ENCODE measurements around the gene MFSD11. TPM values are rescaled to one million over a fixed set of nuclear protein-coding genes. Genes with fewer than 3 reads are reported as not detected.
A peak's percentile ranks its signal among the peaks of the same experiment; 100 is the strongest.

The MFSD11 gene
- total RNA-seq, 1 experiment from 2014 or later: 42.3 TPM

DNA sequence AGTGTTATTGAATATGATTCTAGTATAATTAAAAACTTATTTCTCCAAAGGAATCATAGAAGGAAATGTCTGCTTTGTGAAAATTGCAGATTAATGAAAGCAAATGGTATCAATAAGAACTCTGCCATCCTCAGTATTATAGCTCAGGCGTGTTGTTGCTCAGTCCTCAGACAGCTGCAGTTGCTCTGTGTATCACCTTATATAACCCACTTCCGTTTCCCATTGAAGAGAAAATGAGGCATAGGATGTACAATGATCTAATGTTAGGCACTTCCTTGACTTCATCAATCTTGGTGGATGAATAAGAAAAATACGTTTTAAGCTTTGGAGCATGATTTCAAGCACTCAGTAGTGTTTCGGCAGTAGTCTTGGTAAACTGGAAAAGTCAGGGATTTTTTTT is 14.1 kb downstream of the MFSD11 start:
- Histone ChIP-seq H3K36me3 (ENCODE audit: control insufficient read depth, insufficient read depth, low read length) (no peaks in the 10 kb centered on the region; the same call in 1 of the 2 replicates), H3K27ac (ENCODE audit: low read length) (no peak overlapping the region), H3K4me1 (ENCODE audit: control insufficient read depth, insufficient read depth, low read length) (no peaks in the 10 kb centered on the region), H3K4me3 (ENCODE audit: low read depth in 2 of 2, low read length in 2 of 2) (no peak overlapping the region), H3K9me3 (ENCODE audit: control insufficient read depth, insufficient read depth, low read depth, low read length) (no peaks in the 10 kb centered on the region), H3K27me3 (ENCODE audit: control insufficient read depth, insufficient read depth, low read length) (no peaks in the 10 kb centered on the region)
- in situ Hi-C loops (cut with HindIII; ENCODE audit: low pct_unique_long_range_greater_than_20kb, low sequenced_read_pairs): no loop called here
- POLR2A ChIA-PET: no interaction called here
- ATAC-seq (no peak), DNase-seq (ENCODE audit: low read depth, low spot score) (no peak)
- CTCF ChIA-PET: interaction anchor here (0.7 kb wide), 1 partner anchor 43 kb away, joined by 4 read pairs; no protein-coding TSS in a partner anchor
- TF ChIP-seq SIN3A (IDR thresholded peaks at IDR 0.05; ENCODE audit: borderline replicate concordance, insufficient read depth, low read depth, low read length): no peak
- TF ChIP-seq, protein P1, sequence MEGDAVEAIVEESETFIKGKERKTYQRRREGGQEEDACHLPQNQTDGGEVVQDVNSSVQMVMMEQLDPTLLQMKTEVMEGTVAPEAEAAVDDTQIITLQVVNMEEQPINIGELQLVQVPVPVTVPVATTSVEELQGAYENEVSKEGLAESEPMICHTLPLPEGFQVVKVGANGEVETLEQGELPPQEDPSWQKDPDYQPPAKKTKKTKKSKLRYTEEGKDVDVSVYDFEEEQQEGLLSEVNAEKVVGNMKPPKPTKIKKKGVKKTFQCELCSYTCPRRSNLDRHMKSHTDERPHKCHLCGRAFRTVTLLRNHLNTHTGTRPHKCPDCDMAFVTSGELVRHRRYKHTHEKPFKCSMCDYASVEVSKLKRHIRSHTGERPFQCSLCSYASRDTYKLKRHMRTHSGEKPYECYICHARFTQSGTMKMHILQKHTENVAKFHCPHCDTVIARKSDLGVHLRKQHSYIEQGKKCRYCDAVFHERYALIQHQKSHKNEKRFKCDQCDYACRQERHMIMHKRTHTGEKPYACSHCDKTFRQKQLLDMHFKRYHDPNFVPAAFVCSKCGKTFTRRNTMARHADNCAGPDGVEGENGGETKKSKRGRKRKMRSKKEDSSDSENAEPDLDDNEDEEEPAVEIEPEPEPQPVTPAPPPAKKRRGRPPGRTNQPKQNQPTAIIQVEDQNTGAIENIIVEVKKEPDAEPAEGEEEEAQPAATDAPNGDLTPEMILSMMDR (IDR thresholded peaks at IDR 0.05): no peak
- no peak for TF ChIP-seq POLR2AphosphoS5 (IDR thresholded peaks at IDR 0.05; ENCODE audit: low read depth, low read length)
- TF ChIP-seq TCF7L2 (IDR thresholded peaks at IDR 0.05; ENCODE audit: low read depth, low read length): no peak
- no peak for TF ChIP-seq REST (IDR thresholded peaks at IDR 0.05; ENCODE audit: insufficient read depth in 1 of 2, low read depth in 2 of 2, low read length in 1 of 2)
- intact Hi-C loops (cut with micrococcal nuclease; ENCODE audit: unreplicated experiment): no loop called here
- BruUV-seq (replicated peaks): TSS peak; percentile 34

DNA sequence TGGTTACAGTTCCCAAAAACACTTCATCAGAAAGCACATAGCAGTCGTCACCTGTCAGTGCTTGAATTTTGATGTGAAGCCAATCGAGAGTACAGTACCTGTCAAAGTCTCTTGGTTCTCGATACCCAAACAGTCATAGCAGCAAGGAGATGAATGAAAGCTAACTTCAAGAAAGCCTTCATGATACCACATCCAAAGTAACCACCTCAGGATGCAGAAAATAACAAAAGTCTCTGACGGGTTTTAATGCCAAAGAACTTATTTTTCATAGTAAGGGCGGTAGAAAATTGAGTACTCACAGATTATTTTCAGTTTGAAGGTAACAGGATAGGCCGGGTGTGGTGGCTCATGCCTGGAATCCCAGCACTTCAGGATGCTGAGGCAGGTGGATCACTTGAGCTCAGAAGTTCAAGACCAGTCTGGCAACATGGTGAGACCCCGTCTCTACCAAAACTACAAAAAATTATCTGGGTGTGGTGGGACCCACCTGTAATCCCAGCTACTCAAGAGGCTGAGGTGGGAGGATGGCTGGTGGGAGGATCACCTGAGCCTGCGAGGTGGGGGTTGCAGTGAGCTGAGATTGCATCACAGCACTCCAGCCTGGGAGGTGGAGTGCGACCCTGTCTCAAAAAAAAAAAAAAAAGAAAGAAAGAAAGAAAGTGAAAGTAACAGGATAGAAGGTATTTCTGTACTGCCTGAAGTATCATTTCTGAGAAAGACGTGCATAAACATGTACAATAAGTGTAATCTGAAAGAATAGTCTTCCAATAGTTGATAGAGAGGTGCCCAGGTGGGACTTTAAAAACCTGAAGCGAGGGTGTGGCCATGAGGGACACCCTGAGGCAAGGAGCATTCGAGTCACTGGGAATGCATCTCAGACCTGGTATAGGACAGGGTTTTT is 15.4 kb downstream of the MFSD11 start:
- Histone ChIP-seq H3K9me3 (ENCODE audit: control insufficient read depth, insufficient read depth, low read depth, low read length) (no peaks in the 10 kb centered on the region), H3K4me3 (ENCODE audit: low read depth in 2 of 2, low read length in 2 of 2) (no peak overlapping the region), H3K27me3 (ENCODE audit: control insufficient read depth, insufficient read depth, low read length) (no peaks in the 10 kb centered on the region), H3K27ac (ENCODE audit: low read length) (no peak overlapping the region), H3K36me3 (ENCODE audit: control insufficient read depth, insufficient read depth, low read length) (no peaks in the 10 kb centered on the region; the same call in 1 of the 2 replicates), H3K4me1 (ENCODE audit: control insufficient read depth, insufficient read depth, low read length) (no peaks in the 10 kb centered on the region)
- ATAC-seq: no peak
- DNase-seq (ENCODE audit: low read depth, low spot score): no peak
- in situ Hi-C loops (cut with HindIII; ENCODE audit: low pct_unique_long_range_greater_than_20kb, low sequenced_read_pairs) (no loop called here), intact Hi-C loops (cut with micrococcal nuclease; ENCODE audit: unreplicated experiment) (no loop called here)
- ChIA-PET POLR2A (no interaction called here), CTCF (no interaction called here)
- BruUV-seq (replicated peaks): no TSS peak
- TF ChIP-seq POLR2AphosphoS5 (IDR thresholded peaks at IDR 0.05; ENCODE audit: low read depth, low read length): no peak
- TF ChIP-seq REST (IDR thresholded peaks at IDR 0.05; ENCODE audit: insufficient read depth in 1 of 2, low read depth in 2 of 2, low read length in 1 of 2): no peak
- TF ChIP-seq, protein P1 (IDR thresholded peaks at IDR 0.05): no peak
- TF ChIP-seq TCF7L2 (IDR thresholded peaks at IDR 0.05; ENCODE audit: low read depth, low read length): no peak
- no peak for TF ChIP-seq SIN3A (IDR thresholded peaks at IDR 0.05; ENCODE audit: borderline replicate concordance, insufficient read depth, low read depth, low read length)

All from Panc1 (cell line).